ENCODE results near the gene PLEKHG4B.

DNA sequence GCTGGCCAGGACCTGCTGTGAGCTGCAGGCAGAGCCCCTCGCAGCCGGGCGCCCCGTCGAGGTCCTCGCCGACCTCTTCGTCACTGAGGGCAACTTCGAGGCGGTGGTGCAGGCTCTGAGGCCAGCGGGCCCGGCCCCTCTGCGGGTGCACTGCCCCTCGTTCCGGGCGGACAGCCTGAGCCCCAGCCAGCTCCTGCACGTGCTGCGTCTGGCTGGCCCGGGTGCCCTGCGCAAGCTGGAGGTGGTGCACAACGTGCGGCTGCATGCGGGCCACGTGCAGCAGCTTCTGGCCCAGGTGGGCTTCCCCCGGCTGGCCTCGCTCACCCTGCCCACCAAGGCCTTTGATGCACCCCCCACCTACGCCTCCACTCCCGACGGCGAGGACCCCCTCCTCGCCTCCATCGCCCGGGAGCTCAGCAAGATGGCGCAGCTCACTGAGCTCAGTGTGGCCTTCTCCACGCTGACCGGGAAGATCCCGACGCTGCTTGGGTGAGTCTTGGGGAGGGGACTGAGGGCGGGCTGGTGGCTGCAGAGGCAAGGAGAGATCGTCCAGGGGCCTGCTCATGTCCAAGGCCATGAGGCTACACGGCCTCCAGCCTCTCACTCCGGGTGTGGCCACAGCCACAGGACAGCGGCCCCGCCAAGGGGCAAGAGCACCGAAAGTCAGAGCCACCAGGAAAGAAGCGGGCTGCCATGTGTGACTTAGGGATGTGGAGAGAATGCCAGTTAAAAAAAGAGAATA is 100.2 kb downstream of the PLEKHG4B start:
- TF ChIP-seq, protein P1, sequence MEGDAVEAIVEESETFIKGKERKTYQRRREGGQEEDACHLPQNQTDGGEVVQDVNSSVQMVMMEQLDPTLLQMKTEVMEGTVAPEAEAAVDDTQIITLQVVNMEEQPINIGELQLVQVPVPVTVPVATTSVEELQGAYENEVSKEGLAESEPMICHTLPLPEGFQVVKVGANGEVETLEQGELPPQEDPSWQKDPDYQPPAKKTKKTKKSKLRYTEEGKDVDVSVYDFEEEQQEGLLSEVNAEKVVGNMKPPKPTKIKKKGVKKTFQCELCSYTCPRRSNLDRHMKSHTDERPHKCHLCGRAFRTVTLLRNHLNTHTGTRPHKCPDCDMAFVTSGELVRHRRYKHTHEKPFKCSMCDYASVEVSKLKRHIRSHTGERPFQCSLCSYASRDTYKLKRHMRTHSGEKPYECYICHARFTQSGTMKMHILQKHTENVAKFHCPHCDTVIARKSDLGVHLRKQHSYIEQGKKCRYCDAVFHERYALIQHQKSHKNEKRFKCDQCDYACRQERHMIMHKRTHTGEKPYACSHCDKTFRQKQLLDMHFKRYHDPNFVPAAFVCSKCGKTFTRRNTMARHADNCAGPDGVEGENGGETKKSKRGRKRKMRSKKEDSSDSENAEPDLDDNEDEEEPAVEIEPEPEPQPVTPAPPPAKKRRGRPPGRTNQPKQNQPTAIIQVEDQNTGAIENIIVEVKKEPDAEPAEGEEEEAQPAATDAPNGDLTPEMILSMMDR (IDR thresholded peaks at IDR 0.05 in 2 of 3, conservative IDR thresholded peaks at IDR 0.05 in 1 of 3; ENCODE audit: borderline replicate concordance in 1 of 3, insufficient read depth in 1 of 3, low read depth in 2 of 3, low read length in 2 of 3): no peak
- TF ChIP-seq POLR2A (IDR thresholded peaks at IDR 0.05; ENCODE audit: borderline replicate concordance, extremely low read depth, insufficient read depth, insufficient read length) (no peak), EGR1 (IDR thresholded peaks at IDR 0.05; ENCODE audit: low read depth) (no peak), TCF7L2 (IDR thresholded peaks at IDR 0.05; ENCODE audit: borderline replicate concordance, extremely low read depth, insufficient read depth, insufficient read length) (no peak), CEBPB (IDR thresholded peaks at IDR 0.05; ENCODE audit: low read depth) (no peak), EZH2 (IDR thresholded peaks at IDR 0.05) (no peak), SRF (IDR thresholded peaks at IDR 0.05; ENCODE audit: low read depth) (no peak), POLR2AphosphoS5 (IDR thresholded peaks at IDR 0.05; ENCODE audit: low read depth, low read length) (no peak), ELF1 (IDR thresholded peaks at IDR 0.05; ENCODE audit: borderline replicate concordance, low read depth) (no peak), RAD21 (IDR thresholded peaks at IDR 0.05; ENCODE audit: low read depth) (no peak)
- TF ChIP-seq, protein P2, sequence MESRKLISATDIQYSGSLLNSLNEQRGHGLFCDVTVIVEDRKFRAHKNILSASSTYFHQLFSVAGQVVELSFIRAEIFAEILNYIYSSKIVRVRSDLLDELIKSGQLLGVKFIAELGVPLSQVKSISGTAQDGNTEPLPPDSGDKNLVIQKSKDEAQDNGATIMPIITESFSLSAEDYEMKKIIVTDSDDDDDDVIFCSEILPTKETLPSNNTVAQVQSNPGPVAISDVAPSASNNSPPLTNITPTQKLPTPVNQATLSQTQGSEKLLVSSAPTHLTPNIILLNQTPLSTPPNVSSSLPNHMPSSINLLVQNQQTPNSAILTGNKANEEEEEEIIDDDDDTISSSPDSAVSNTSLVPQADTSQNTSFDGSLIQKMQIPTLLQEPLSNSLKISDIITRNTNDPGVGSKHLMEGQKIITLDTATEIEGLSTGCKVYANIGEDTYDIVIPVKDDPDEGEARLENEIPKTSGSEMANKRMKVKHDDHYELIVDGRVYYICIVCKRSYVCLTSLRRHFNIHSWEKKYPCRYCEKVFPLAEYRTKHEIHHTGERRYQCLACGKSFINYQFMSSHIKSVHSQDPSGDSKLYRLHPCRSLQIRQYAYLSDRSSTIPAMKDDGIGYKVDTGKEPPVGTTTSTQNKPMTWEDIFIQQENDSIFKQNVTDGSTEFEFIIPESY (IDR thresholded peaks at IDR 0.05; ENCODE audit: extremely low read depth, insufficient replicate concordance, low read length): no peak

Measured in HCT116 (cell line).